ENCODE data around the gene NFATC3. TPM values are rescaled to one million over a fixed set of nuclear protein-coding genes. Genes with fewer than 3 reads are reported as not detected.

NFATC3 gene
- total and polyA plus RNA-seq, 2 of the 8 experiments (the other 6 are each of a cell fraction or from before 2014, with no cell fraction given): 17.6 to 34.5 TPM

DNA sequence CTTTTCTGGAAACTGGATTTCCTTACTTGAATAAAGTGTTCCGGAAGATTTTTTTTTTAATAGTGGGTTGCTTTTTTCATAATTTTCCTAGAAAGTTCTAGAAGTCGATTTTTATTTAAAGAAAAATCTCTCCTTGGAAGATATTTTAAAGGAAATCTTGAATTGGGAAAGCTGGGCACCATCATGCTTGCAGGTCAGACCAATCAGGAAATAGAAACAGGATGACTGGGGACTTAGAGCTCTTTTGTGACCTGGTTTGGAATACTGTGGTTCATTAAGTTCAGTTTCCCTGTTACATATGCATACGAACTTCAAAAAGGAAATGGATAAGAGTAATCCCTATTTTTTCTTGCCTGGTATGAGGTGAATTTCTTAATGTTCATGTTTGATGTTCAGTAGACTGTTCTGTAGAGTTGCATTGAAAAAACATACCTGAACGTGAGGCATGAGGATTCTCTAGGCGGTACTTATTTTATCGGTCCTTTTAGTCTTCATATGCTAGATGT is 1.2 kb downstream of the NFATC3 start (continued):
- TF ChIP-seq, protein P1, sequence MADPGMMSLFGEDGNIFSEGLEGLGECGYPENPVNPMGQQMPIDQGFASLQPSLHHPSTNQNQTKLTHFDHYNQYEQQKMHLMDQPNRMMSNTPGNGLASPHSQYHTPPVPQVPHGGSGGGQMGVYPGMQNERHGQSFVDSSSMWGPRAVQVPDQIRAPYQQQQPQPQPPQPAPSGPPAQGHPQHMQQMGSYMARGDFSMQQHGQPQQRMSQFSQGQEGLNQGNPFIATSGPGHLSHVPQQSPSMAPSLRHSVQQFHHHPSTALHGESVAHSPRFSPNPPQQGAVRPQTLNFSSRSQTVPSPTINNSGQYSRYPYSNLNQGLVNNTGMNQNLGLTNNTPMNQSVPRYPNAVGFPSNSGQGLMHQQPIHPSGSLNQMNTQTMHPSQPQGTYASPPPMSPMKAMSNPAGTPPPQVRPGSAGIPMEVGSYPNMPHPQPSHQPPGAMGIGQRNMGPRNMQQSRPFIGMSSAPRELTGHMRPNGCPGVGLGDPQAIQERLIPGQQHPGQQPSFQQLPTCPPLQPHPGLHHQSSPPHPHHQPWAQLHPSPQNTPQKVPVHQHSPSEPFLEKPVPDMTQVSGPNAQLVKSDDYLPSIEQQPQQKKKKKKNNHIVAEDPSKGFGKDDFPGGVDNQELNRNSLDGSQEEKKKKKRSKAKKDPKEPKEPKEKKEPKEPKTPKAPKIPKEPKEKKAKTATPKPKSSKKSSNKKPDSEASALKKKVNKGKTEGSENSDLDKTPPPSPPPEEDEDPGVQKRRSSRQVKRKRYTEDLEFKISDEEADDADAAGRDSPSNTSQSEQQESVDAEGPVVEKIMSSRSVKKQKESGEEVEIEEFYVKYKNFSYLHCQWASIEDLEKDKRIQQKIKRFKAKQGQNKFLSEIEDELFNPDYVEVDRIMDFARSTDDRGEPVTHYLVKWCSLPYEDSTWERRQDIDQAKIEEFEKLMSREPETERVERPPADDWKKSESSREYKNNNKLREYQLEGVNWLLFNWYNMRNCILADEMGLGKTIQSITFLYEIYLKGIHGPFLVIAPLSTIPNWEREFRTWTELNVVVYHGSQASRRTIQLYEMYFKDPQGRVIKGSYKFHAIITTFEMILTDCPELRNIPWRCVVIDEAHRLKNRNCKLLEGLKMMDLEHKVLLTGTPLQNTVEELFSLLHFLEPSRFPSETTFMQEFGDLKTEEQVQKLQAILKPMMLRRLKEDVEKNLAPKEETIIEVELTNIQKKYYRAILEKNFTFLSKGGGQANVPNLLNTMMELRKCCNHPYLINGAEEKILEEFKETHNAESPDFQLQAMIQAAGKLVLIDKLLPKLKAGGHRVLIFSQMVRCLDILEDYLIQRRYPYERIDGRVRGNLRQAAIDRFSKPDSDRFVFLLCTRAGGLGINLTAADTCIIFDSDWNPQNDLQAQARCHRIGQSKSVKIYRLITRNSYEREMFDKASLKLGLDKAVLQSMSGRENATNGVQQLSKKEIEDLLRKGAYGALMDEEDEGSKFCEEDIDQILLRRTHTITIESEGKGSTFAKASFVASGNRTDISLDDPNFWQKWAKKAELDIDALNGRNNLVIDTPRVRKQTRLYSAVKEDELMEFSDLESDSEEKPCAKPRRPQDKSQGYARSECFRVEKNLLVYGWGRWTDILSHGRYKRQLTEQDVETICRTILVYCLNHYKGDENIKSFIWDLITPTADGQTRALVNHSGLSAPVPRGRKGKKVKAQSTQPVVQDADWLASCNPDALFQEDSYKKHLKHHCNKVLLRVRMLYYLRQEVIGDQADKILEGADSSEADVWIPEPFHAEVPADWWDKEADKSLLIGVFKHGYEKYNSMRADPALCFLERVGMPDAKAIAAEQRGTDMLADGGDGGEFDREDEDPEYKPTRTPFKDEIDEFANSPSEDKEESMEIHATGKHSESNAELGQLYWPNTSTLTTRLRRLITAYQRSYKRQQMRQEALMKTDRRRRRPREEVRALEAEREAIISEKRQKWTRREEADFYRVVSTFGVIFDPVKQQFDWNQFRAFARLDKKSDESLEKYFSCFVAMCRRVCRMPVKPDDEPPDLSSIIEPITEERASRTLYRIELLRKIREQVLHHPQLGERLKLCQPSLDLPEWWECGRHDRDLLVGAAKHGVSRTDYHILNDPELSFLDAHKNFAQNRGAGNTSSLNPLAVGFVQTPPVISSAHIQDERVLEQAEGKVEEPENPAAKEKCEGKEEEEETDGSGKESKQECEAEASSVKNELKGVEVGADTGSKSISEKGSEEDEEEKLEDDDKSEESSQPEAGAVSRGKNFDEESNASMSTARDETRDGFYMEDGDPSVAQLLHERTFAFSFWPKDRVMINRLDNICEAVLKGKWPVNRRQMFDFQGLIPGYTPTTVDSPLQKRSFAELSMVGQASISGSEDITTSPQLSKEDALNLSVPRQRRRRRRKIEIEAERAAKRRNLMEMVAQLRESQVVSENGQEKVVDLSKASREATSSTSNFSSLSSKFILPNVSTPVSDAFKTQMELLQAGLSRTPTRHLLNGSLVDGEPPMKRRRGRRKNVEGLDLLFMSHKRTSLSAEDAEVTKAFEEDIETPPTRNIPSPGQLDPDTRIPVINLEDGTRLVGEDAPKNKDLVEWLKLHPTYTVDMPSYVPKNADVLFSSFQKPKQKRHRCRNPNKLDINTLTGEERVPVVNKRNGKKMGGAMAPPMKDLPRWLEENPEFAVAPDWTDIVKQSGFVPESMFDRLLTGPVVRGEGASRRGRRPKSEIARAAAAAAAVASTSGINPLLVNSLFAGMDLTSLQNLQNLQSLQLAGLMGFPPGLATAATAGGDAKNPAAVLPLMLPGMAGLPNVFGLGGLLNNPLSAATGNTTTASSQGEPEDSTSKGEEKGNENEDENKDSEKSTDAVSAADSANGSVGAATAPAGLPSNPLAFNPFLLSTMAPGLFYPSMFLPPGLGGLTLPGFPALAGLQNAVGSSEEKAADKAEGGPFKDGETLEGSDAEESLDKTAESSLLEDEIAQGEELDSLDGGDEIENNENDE (IDR thresholded peaks at IDR 0.05; ENCODE audit: insufficient replicate concordance, low read length): peak; percentile 28
- no peak for TF ChIP-seq EGR1 (IDR thresholded peaks at IDR 0.05; ENCODE audit: borderline replicate concordance, low read depth, low read length)
- no peak for TF ChIP-seq TBP (IDR thresholded peaks at IDR 0.05; ENCODE audit: low read depth, low read length)
- TF ChIP-seq CHD2 (IDR thresholded peaks at IDR 0.05; ENCODE audit: low read length): no peak

All from H1 (cell line).